Measurements from ENCODE around the gene NCK2. TPM values are rescaled to one million over a fixed set of nuclear protein-coding genes. Genes with fewer than 3 reads are reported as not detected.

The NCK2 gene
- total and polyA plus RNA-seq, 7 donors: 26.5 to 111 (median 40.1) TPM

DNA sequence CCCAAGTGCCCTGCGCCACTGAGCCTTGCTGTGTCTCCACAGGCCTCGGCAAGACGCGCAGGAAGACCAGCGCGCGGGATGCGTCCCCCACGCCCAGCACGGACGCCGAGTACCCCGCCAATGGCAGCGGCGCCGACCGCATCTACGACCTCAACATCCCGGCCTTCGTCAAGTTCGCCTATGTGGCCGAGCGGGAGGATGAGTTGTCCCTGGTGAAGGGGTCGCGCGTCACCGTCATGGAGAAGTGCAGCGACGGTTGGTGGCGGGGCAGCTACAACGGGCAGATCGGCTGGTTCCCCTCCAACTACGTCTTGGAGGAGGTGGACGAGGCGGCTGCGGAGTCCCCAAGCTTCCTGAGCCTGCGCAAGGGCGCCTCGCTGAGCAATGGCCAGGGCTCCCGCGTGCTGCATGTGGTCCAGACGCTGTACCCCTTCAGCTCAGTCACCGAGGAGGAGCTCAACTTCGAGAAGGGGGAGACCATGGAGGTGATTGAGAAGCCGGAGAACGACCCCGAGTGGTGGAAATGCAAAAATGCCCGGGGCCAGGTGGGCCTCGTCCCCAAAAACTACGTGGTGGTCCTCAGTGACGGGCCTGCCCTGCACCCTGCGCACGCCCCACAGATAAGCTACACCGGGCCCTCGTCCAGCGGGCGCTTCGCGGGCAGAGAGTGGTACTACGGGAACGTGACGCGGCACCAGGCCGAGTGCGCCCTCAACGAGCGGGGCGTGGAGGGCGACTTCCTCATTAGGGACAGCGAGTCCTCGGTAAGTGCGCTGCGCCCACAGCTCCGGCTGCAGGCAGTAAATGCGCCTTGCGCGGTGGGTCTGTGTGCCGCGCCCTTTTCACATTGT is 136.8 kb downstream of the NCK2 start:
- Histone ChIP-seq H3K4me3 (no peak overlapping the region), H3K27ac (no peak overlapping the region), H3K9me3 (peaks cover 16% of the 10 kb centered on the region), H3K27me3 (ENCODE audit: insufficient read depth in 3 of 3, low read length in 2 of 3) (no peaks in the 10 kb centered on the region), H3K36me3 (ENCODE audit: insufficient read depth in 1 of 2, low read depth in 1 of 2) (peaks cover 7 to 17% of the 10 kb centered on the region in 2 donors), H3K4me1 (peaks cover 42% of the 10 kb centered on the region)
- ATAC-seq (no peak), DNase-seq (no peak)
- intact Hi-C loops (cut with DNase I): no loop called here
- TF ChIP-seq, protein P1, sequence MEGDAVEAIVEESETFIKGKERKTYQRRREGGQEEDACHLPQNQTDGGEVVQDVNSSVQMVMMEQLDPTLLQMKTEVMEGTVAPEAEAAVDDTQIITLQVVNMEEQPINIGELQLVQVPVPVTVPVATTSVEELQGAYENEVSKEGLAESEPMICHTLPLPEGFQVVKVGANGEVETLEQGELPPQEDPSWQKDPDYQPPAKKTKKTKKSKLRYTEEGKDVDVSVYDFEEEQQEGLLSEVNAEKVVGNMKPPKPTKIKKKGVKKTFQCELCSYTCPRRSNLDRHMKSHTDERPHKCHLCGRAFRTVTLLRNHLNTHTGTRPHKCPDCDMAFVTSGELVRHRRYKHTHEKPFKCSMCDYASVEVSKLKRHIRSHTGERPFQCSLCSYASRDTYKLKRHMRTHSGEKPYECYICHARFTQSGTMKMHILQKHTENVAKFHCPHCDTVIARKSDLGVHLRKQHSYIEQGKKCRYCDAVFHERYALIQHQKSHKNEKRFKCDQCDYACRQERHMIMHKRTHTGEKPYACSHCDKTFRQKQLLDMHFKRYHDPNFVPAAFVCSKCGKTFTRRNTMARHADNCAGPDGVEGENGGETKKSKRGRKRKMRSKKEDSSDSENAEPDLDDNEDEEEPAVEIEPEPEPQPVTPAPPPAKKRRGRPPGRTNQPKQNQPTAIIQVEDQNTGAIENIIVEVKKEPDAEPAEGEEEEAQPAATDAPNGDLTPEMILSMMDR (IDR thresholded peaks at IDR 0.05): no peak
- 98% methylated on average over 79 of the region's 79 CpGs for WGBS, 3 donors

DNA sequence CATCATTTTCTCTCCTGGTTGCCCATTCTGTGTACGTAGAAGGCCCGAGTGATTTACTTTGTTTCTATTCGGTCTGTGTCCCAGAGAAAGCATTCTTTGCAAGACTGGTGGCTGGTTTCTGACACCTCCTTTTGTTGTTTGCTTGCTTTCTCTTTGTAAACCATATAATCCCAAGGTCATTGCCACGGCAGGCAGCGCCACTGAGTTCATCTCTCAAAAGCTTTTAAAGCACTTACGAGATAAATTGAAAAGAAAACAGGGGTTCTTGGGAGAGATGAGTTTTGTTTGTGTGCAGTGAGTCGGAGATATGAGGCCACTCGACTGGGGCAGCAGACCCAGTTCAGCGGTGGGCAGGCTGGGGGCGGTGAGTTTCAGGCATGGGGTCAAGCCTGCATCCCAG is 137.6 kb downstream of the NCK2 start:
- TF ChIP-seq, protein P1 (IDR thresholded peaks at IDR 0.05): no peak
- H3K36me3 ChIP-seq (ENCODE audit: insufficient read depth in 1 of 2, low read depth in 1 of 2): peaks cover 7 to 17% of the 10 kb centered on the region in 2 donors
- H3K27me3 ChIP-seq (ENCODE audit: insufficient read depth in 3 of 3, low read length in 2 of 3): no peaks in the 10 kb centered on the region
- no peak overlapping the region for H3K4me3 ChIP-seq
- DNase-seq (no peak), ATAC-seq (no peak)
- WGBS, 3 donors: 93 to 95% (median 95%) methylated on average over 10 of the region's 10 CpGs
- peaks cover 16% of the 10 kb centered on the region for H3K9me3 ChIP-seq
- peaks cover 50% of the 10 kb centered on the region for H3K4me1 ChIP-seq
- intact Hi-C loops (cut with DNase I): no loop called here
- H3K27ac ChIP-seq: no peak overlapping the region

DNA sequence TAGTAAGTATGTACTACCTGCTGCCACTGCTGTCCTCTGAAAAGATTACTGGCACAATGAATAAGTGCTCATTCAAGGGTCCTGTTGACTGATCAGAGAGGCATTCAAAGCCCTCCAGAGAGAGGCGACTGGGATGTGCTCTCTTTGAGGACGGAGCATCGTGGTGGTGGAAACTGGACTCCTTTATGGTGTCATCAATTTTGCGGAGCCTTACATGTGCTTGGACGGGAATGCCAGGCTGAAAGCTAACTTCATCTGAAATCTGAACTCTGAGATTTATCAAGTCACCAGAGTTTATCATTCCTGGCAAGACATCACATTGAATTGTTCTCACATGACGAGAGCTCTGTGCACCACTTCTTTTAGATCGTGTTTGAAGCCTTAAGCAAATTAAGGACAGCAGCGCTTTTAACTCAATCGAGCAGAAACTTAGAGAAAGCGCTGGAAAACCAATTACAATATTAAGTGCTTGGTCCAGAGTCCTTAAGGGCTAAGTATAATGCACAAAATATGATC is 138.3 kb downstream of the NCK2 start:
- H3K4me1 ChIP-seq: peaks cover 51% of the 10 kb centered on the region
- WGBS, 3 donors: 40 to 56% (median 43%) methylated on average over 10 of the region's 10 CpGs

DNA sequence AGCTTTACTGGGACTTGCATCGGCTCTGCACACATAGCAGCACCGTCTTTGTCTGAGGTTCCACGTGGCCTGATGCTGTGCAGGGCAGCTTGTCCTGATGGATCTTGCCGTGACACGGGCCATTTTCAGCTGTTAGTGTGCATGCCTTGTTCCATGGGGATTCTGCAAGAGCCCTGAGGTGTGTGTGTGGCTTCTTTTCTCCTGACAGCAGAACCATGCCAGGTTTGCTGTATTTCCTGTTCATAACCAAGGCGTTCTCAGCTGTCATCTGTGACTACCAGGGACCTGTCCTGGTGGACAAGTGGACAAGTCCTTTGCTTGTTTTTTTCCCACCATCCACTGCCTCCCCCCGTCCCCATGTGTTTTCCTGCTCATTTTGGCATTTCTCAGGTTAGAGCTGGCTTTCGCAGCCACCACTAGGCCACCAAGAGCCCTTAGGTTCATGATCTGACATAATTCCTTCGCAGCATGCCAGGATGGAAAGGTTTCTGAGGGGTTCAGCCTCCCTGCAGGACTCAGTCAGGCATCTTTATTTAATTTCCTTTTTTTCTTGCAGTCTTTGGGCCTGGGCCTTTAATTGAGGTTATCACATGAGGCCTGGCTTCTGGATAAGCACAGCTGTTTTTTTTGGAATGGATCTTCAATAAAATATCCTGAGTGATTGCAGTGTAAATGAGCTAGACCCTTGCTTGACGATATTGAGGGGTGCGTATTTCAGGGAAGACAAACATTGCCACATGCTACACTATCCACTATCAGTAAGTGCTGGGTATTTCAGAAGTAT is 139.4 kb downstream of the NCK2 start:
- ATAC-seq (peak; percentile 56 to 75 (median 64)), DNase-seq (no peak)
- Histone ChIP-seq H3K4me1 (peaks cover 51% of the 10 kb centered on the region), H3K27ac (peak overlapping the region; percentile 24), H3K4me3 (no peak overlapping the region), H3K27me3 (ENCODE audit: insufficient read depth in 3 of 3, low read length in 2 of 3) (no peaks in the 10 kb centered on the region), H3K36me3 (ENCODE audit: insufficient read depth in 1 of 2, low read depth in 1 of 2) (peaks cover 7 to 13% of the 10 kb centered on the region in 2 donors), H3K9me3 (peaks cover 10% of the 10 kb centered on the region)
- TF ChIP-seq, protein P1 (IDR thresholded peaks at IDR 0.05): no peak
- intact Hi-C loops (cut with DNase I): no loop called here
- WGBS, 3 donors: 40 to 54% (median 44%) methylated on average over 11 of the region's 11 CpGs

More for the DNA sequence above, 138.3 kb downstream of the NCK2 start:
- Histone ChIP-seq H3K9me3 (peaks cover 16% of the 10 kb centered on the region), H3K4me3 (no peak overlapping the region), H3K27ac (peak overlapping the region; percentile 3), H3K36me3 (ENCODE audit: insufficient read depth in 1 of 2, low read depth in 1 of 2) (peaks cover 7 to 17% of the 10 kb centered on the region in 2 donors), H3K27me3 (ENCODE audit: insufficient read depth in 3 of 3, low read length in 2 of 3) (no peaks in the 10 kb centered on the region)
- TF ChIP-seq, protein P1 (IDR thresholded peaks at IDR 0.05): no peak
- peak; percentile 37 to 62 (median 48) for ATAC-seq
- intact Hi-C loops (cut with DNase I): no loop called here
- DNase-seq: no peak

All from psoas muscle (tissue), 8 donors.